IPS-18c (cell line): Measurements from ENCODE around the gene RPUSD3.
"Not testable (repeated sequence)": the region's sequence is repeated elsewhere in the genome, so short reads cannot be mapped to it uniquely, and the experiment has no call there.

ENCODE experiments used
- H3K4me3 ChIP-seq: 2 replicates; pipeline ENCODE4 v1.7.0; 2013; ENCODE audit warnings: low read depth, mild to moderate bottlenecking, low read length, moderate library complexity; ENCODE audit not compliant: insufficient read depth
- H3K9me3 ChIP-seq: one replicate; pipeline ENCODE4 v1.6.1; 2013; ENCODE audit warnings: mild to moderate bottlenecking, low read length, moderate library complexity; ENCODE audit not compliant: control insufficient read depth, insufficient read depth

RPUSD3 gene, protein sequence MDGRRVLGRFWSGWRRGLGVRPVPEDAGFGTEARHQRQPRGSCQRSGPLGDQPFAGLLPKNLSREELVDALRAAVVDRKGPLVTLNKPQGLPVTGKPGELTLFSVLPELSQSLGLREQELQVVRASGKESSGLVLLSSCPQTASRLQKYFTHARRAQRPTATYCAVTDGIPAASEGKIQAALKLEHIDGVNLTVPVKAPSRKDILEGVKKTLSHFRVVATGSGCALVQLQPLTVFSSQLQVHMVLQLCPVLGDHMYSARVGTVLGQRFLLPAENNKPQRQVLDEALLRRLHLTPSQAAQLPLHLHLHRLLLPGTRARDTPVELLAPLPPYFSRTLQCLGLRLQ

DNA sequence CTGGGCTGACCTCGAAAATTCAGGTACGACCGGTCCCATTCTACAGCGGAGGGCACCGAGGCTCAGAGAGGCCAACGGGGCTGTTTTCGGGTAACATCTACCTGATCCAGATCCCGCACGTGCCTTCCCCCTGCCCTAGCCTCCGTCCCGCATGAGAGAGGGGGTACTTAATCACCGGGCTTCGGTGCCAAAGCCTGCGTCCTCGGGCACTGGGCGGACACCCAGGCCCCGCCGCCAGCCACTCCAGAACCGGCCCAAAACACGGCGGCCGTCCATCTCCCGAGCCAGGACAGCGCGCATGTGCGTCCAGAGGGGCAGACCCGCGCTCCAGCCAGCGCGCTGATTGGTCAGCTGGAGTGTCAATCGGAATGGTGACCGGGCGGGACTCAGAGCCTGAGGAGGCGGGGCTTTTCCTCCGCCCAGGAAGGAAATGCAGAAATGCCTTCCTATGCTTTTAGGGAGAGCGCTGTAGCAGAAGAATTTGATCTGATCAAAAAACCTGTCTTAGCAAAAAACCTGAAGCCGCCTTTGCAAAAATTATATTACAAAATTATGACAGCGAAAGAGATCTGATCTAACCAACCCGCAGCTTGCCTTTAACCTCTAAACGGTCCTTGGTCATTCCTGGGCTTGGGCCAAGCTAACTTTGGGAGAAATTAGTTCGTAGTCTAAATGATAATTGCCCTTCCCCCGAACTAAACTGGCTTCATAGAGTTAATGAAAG, at the start of gene RPUSD3:
TSS of gene RPUSD3 (minus strand) at position 294 of the 724 bp plus-strand sequence. CDS start at position 276, 18 bp downstream.
- Histone ChIP-seq H3K4me3 (peak within 1 kb of the TSS; percentile 82), H3K9me3 (peaks cover 2% of the 10 kb centered on the region)

DNA sequence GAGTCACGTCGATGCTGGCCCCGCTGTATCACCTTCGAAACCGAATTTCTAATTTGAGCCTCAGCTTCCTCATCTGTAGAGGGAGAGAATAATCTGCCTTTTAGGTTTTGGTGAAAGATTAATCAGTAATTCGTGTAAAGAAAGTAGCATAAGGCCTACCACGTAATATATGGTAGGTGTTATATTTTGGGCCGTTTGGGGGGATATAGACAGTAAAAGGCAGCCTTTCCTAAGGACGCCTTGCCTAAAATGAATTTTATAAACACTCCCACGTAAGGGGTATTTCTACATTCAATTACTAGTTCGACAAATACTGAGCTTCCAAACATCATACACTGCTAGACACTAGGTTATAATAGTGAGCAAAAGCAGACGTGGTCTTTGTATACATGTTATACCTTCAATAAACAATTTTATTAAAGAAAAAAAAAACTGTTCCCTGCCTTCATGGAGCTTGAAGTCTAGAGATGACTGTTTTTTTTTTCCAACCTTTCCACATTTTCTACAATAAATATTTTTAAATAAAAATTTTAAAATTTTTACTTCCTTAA, 47.3 kb upstream of the RPUSD3 start:
- H3K9me3 ChIP-seq, result no peaks in the 10 kb centered on the region
- peak overlapping the region; percentile 98 for H3K4me3 ChIP-seq

DNA sequence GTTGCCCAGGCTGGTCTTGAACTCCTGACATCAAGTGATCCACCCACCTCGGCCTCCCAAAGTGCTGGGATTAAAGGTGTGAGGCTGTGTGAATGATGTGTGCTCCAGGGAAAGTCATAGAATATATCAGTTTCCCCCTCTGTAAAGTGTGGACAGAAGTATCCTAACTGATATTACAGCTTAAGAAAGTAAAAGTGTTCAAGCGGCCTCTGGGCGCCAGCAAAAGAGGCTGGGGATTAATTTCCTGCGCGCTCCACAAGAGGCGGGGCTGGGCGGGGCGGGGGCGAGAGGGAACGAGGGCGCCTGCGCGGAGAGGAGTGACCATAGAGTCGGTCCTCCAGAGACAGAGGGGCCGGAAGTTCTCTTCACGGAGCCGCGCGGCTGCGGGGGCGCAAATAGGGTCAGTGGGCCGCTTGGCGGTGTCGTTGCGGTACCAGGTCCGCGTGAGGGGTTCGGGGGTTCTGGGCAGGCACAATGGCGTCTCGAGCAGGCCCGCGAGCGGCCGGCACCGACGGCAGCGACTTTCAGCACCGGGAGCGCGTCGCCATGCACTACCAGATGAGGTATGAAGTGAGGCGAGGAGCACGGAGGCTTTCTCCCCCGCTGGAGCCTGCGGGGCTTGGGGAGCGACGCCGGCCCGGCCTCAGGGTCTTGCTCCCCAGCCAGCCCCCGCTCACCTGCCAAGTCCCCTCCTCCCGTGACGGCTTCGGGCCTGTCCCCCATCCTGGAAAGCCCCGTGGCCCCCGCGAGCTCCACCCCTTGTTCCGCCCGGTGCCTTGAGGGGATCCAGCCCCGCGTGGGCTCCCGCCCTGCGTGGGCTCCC, 46.7 kb upstream of the RPUSD3 start, which contains the start of gene JAGN1:
TSS of gene JAGN1 (plus strand) at position 362 of the 823 bp plus-strand sequence. CDS start at position 475, 113 bp downstream.
- peak within 1 kb of the TSS; percentile 98 for H3K4me3 ChIP-seq
- no peaks in the 10 kb centered on the region for H3K9me3 ChIP-seq

DNA sequence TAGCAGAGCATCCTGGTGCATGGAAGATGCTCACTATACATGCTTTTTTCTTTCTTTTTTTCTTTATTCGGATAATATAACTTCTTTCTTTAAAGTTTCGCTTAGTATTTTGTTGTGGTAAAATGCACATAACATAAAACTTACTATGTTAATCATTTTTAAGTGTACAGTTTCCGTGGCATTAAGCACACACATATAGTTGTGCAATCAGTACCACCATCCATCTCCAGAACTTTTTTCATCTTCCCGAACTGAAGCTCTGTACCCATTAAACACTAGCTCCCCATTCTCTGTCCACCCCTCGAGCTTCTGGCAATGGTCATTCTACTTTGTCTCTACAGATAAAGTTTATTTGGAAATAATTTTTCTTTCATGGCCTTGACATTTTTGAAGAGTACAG, 45.6 kb upstream of the RPUSD3 start:
- H3K9me3 ChIP-seq, result no peaks in the 10 kb centered on the region
- H3K4me3 ChIP-seq, result no peak overlapping the region

DNA sequence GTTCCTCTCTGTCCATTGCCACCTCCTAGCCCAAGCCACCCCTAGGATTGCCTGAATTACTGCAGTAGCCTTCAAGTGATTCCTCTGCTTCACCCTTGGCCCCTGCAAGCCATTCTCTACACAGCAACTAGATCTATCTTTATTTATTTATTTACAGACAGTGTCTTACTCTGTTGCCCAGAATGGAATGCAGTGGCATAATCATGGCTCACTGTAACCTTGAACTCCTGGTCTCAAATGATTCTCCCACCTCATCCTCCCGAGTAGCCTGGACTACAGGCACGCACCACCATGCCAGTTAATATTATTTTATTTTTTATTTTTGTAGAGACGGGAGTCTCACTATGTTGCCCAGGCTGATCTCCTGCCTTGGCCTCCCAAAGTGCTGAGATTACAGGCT, 44.7 kb upstream of the RPUSD3 start:
- no peaks in the 10 kb centered on the region for H3K9me3 ChIP-seq
- H3K4me3 ChIP-seq, result no peak overlapping the region

DNA sequence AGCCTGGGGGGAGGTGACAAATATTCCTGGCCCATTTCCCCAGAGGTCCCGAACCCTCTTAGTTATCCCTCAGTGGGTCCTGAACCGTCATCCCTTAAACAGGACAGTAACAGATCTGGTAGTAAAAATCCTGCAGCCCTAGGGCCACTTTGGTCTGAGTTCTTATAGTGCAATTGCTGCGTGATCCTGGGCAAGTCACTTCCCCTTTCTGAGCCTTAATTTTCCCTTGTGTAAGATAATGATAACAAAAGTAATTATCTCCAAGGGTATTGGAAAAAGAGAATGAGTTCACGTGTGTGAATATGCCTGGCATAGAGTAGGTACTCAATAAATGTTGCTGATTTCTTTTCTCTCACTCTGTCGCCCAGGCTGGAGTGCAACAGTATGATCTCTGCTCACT, 43.7 kb upstream of the RPUSD3 start:
- no peak overlapping the region for H3K4me3 ChIP-seq
- peaks cover 1% of the 10 kb centered on the region for H3K9me3 ChIP-seq

DNA sequence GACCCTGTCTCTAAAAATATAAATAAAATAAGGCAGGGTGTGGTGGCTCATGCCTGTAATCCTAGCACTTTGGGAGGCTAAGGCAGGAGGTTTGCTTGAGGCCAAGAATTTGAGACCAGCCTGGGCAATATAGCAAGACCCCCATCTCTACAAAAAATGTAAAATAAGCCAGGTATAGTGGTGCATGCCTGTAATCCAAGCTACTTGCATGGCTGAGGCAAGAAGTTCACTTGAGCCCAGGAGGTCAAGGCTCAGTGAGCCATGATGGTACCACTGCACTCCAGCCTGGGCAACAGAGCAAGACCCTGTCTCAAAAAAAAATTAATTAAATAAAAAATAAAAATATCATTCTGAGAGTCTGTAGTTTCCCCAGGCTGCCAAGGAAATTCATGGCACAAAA, 42.5 kb upstream of the RPUSD3 start:
- Histone ChIP-seq H3K4me3 (no peak overlapping the region), H3K9me3 (peaks cover 2% of the 10 kb centered on the region)

DNA sequence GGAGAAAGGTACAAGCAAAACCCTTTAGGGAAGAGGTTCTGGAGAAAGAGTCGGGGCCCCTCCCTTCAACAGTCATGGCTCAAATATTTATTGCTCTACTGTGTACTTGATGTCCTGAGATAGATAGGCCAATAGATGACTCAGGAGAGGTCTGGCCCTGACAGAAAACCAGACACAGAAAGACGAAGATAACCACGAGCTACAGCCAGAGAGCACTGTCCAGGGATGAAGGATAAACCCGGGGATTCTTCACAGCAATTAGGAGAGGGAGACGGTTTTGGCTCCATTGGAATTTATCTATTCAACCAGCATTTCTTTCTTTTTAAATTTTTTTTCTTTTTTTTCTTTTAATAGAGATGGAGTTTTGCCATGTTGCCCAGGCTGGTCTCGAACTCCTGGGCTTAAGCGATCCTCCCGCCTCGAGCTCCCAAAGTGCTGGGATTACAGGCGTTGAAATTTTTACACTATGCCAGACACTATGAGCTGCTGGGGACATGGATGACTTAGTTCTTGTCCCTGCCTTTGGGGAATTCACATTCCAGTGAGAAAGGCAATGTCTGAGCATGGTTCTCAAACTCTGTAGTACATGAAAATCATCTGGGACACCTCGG, 40.9 kb upstream of the RPUSD3 start:
- H3K4me3 ChIP-seq, result no peak overlapping the region
- H3K9me3 ChIP-seq, result peaks cover 2% of the 10 kb centered on the region

DNA sequence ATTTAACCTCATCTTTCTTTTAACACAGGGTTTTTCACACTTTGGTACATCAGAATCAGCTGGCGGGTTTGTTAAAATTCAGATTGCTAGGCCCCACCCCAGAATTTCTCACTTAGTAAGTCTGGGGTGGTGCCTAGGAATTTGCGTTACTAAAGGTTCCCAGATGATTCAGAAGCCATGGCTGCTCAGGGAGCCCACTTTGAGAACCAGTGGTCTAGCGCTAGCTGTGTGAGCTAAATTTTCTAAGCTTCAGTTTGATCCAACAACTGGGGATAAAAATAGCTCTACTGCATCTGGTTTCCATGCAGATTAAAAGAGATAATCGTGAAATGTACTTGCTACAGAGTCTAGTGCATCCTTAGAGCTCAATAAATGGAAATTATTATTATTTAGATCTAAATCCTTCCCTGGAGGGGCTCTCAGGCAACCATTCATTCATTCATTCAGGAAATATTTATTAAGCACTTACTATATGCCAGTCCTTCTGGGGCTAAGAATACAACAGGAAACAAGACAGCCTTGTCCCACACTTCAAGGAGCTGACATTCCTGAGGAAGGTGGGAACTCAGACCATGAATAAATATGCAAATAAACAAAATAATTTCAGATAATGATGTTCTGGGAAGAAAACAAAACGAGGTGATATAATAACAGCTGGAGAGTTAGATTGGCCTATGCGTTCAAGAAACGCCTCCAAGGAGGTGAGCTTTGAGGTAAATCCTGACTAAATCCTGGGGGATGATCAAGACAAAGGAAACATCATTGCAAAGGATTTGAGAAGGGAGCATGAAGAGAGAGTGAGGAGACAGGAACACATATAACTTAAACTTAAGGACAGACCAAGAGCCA, 40.1 kb upstream of the RPUSD3 start:
- Histone ChIP-seq H3K9me3 (peaks cover 2% of the 10 kb centered on the region), H3K4me3 (no peak overlapping the region)

DNA sequence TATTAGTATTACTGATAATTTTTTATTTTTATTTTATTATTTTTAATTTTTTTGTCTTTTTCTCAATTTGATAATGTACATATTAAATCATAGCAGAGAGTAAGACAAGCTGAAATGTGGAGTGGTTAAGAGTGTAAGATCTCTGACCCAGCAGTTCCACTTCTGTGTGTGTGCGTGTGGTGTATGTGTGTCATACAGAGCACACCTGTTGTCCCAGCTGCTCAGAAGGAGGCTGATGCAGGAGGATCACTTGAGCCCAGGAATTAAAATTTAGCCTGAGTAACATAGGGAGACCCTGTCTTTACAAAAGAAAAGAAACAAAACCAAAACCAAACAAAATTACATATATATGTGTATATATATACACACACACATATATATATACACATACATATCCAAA, 37.6 kb upstream of the RPUSD3 start:
- Histone ChIP-seq H3K4me3 (no peak overlapping the region), H3K9me3 (peaks cover 2% of the 10 kb centered on the region)

DNA sequence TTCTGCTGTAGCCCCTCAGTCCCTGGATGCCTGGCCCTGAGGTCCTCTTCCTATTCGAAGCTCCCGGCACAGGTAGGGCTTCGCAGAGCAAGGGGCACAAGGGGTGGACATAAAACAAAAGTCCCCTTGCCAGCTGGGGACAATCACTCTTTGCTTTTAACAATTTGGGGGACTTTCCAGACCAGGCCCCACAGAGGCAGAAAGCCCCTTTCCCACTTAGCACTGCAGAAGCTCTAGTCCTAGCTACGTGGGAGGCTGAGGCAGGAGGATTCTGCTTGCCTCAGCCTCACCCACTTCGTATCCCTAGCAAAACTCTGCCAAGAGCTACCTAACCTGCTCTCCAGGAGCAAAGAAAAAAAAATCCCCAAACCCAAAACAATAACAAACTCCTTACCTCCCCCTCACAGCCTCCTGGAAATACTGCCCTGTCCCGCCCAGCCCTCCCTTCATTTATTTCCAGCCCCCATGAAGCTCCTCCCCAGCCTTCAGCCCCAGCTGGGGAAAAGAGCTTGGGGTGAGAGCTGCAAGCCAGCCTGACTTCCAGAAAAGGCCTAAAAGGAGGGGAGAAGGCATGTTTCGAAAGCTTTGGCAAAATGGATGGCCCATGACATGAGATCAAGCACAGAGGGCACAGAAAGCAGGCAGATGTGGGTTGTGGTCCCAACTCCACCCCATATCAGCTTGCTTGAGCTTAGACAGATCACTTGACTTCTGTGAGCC, 36.2 kb upstream of the RPUSD3 start, which contains the start of gene CIDEC:
TSS of gene CIDEC (minus strand) at position 424 of the 720 bp plus-strand sequence. CDS start 1,767 bp downstream, outside the sequence.
- Histone ChIP-seq H3K4me3 (no peak within 1 kb of the TSS), H3K9me3 (peaks cover 2% of the 10 kb centered on the region)

DNA sequence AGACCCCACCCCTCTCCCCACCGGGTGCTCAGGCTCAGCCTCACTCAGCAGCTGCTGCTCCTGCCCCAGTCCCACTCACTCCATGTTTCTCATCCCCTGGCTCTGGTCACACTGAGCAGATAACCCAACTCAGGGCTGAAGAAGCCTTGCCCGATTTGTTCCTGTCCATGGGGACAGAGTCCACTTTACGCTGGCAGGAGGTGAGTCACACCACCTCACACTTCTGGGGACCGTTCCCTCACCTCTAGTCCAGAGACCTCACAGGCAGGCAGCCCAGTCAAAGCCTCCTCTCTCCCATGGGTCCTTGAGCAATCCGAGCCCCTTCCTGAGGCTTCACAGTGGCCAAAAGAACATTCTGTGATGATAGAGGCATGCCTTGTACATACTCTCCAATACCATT, 34.9 kb upstream of the RPUSD3 start:
- H3K9me3 ChIP-seq, result peaks cover 2% of the 10 kb centered on the region
- no peak overlapping the region for H3K4me3 ChIP-seq

DNA sequence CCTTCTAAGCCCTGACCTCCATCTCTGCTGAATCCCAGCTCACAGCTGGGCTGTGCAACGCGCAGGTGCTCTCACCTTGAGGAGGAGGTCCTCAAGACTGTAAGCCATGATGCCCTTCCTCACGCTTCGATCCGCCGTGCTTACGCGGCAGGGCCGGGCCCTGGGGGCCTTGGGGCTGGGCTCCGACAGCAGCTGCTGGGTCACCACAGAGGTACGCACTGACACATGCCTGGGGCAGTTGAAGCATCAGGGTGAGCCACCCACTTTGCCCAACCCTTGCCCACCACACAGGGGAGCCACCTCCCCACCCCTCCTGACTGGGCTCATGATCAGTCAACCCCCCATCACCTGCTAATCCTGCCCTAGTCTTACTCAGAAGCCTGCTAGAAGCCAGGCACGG, 33.2 kb upstream of the RPUSD3 start:
- no peak overlapping the region for H3K4me3 ChIP-seq
- no peaks in the 10 kb centered on the region for H3K9me3 ChIP-seq

DNA sequence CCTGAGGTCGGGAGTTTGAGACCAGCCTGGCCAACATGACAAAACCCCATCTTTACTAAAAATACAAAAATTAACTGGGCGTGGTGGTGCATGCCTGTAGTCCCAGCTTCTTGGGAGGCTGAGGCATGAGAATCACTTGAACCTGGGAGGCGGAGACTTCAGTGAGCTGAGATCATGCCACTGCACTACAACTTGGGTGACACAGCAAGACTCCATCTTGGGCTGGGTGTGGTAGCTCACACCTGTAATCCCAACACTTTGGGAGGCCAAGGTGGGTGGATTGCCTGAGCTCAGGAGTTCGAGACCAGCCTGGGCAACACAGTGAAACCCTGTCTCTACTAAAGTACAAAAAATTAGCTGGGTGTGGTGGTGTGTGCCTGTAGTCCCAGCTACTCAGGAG, 32.4 kb upstream of the RPUSD3 start:
- H3K9me3 ChIP-seq, H3K4me3 ChIP-seq: not testable (repeated sequence)

DNA sequence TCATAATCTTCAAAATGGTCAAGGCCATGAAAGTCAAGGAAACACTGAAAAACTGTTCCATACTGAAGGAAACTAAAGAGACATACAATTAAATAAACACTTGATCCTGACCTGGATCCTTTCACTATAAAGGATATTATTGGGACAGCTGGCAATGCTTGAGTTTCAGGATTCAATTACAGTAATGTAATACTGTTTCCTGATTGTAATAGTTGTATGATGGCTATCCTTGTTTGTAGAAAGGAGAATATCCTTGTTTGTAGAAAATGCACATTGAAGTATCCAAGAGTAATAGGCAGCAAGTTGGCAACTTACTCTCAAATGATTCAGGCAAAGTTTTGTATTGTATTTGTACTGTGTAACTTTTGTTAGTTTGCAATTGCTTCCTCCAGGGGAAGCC, 31.6 kb upstream of the RPUSD3 start:
- H3K4me3 ChIP-seq, result no peak overlapping the region
- no peaks in the 10 kb centered on the region for H3K9me3 ChIP-seq

DNA sequence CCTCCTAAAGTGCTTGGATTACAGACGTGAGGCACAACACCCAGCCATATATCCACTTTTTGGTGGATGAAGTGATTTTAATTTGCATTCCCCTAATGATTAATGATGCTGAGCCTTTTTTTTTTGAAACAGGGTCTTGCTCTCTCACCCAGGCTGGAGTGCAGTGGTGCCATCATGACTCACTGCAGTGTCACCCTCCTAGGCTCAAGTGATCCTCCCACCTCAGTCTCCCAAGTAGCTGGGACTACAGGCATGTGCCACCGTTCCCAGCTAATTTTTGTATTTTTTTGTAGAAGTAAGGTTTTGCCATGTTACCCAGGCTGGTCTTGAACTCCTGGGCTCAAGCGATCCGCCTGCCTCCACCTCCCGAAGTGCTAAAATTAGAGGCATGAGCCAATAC, 28.3 kb upstream of the RPUSD3 start:
- H3K4me3 ChIP-seq, H3K9me3 ChIP-seq: not testable (repeated sequence)
